Mammary epithelial cell (primary cell): ENCODE data around the gene NRXN2.

Source experiments
- EZH2 ChIP-seq: IDR thresholded peaks from 2 replicates; pipeline ENCODE4 v1.6.1; 2012; ENCODE audit warnings: low read length, inconsistent platforms, borderline replicate concordance
- TF ChIP-seq, protein P1 (sequence below), 2 donors: IDR thresholded peaks in 1 of 2; conservative IDR thresholded peaks in 1 of 2; 2 replicates each; pipeline ENCODE4 v1.5.1; 2011 to 2012; ENCODE audit warnings: inconsistent platforms in 2 of 2, low read length in 2 of 2, mild to moderate bottlenecking in 2 of 2, control low read depth in 1 of 2, low read depth in 1 of 2; ENCODE audit not compliant: insufficient read depth in 1 of 2; ENCODE audit errors: extremely low read depth in 1 of 2

DNA sequence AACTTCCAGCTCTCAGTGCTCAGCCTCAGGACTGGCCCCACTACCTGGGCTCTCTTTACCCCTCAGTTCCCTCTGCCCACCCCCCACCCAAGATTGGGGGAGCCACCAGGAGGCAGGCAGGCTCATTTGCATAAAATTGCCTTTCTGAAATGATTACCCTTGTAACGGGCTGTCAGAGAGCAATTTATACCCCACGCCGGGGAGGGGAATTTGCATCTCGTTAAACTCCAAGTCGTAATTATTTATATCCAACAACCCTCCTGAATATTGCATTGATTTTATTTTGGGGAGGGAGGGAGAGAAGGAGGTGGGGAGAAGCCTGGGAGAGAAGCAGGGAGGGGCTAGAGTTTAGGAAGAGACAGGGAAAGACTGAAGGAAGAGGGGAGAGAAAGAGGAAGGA is 8.3 kb downstream of the NRXN2 start:
- TF ChIP-seq, protein P1, sequence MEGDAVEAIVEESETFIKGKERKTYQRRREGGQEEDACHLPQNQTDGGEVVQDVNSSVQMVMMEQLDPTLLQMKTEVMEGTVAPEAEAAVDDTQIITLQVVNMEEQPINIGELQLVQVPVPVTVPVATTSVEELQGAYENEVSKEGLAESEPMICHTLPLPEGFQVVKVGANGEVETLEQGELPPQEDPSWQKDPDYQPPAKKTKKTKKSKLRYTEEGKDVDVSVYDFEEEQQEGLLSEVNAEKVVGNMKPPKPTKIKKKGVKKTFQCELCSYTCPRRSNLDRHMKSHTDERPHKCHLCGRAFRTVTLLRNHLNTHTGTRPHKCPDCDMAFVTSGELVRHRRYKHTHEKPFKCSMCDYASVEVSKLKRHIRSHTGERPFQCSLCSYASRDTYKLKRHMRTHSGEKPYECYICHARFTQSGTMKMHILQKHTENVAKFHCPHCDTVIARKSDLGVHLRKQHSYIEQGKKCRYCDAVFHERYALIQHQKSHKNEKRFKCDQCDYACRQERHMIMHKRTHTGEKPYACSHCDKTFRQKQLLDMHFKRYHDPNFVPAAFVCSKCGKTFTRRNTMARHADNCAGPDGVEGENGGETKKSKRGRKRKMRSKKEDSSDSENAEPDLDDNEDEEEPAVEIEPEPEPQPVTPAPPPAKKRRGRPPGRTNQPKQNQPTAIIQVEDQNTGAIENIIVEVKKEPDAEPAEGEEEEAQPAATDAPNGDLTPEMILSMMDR (conservative IDR thresholded peaks at IDR 0.05 in 1 of 2, IDR thresholded peaks at IDR 0.05 in 1 of 2; ENCODE audit: extremely low read depth in 1 of 2, insufficient read depth in 1 of 2, low read depth in 1 of 2, low read length in 2 of 2): no peak
- no peak for TF ChIP-seq EZH2
